AG10803 (cell line): ENCODE results near the gene TSPEAR.
"Not testable (repeated sequence)": the region's sequence is repeated elsewhere in the genome, so short reads cannot be mapped to it uniquely, and the experiment has no call there.

Experiments used
- DNase-seq: peaks from one replicate; pipeline ENCODE4 v3.0.0; 2010; ENCODE audit warnings: low read depth
- H3K4me3 ChIP-seq: 2 replicates; pipeline ENCODE4 v1.5.1; 2011; ENCODE audit warnings: mild to moderate bottlenecking, low read length, control low read depth
- TF ChIP-seq, protein P1 (sequence below): conservative IDR thresholded peaks from 2 replicates; pipeline ENCODE4 v1.5.1; 2011; ENCODE audit warnings: mild to moderate bottlenecking, low read length, control low read depth, inconsistent platforms

Gene TSPEAR

DNA sequence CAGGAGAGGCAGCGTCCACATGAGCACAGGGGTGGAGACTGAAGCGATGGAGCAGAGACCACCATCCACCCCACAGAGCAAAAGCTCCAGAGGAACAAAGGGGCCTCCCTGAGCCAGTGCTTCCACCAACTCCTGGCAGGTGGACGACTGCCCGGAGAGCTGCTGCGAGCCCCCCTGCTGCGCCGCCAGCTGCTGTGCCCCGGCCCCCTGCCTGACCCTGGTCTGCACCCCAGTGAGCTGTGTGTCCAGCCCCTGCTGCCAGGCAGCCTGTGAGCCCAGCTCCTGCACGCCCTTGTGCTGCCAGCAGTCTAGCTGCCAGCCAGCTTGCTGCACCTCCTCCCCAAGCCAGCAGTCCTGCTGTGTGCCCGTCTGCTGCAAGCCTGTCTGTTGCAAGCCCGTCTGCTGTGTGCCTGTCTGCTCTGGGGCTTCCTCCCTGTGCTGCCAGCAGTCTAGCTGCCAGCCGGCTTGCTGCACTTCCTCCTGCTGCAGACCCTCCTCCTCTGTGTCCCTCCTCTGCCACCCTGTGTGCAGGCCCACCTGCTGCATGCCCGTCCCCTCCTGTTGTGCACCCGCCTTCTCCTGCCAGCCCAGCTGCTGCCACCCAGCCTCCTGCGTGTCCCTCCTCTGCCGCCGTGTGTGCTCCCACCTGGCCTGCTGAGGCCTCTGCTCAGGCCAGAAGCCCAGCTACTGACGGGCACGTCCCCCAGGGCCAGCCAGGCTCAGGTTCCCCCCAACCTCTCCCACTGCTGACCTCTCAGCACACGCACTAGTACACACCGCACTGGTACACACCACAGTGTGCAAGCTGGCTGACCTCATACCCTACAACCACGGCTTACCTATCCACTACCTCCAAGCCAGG, 9.0 kb downstream of the TSPEAR start:
- TF ChIP-seq, protein P1, sequence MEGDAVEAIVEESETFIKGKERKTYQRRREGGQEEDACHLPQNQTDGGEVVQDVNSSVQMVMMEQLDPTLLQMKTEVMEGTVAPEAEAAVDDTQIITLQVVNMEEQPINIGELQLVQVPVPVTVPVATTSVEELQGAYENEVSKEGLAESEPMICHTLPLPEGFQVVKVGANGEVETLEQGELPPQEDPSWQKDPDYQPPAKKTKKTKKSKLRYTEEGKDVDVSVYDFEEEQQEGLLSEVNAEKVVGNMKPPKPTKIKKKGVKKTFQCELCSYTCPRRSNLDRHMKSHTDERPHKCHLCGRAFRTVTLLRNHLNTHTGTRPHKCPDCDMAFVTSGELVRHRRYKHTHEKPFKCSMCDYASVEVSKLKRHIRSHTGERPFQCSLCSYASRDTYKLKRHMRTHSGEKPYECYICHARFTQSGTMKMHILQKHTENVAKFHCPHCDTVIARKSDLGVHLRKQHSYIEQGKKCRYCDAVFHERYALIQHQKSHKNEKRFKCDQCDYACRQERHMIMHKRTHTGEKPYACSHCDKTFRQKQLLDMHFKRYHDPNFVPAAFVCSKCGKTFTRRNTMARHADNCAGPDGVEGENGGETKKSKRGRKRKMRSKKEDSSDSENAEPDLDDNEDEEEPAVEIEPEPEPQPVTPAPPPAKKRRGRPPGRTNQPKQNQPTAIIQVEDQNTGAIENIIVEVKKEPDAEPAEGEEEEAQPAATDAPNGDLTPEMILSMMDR: no peak
- H3K4me3 ChIP-seq: no peak overlapping the region
- DNase-seq: no peak

DNA sequence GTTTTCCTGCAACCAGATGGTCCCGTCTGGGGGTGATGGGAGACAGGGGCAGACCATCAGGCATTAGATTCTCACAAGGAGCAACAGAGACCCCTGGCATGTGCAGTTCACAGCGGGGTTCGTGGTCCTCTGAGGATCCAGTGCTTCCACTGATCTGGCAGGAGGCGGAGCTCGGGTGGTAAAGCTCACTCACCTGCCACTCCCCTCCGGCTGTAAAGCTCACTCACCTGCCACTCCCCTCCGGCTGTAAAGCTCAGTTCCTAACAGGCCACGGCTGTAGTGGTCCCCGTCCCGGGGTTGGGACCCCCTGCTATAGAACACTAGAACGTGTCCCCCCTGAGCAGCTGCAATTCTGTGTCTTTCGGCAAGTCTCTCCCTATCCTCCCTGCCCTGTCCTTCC, 9.8 kb downstream of the TSPEAR start:
- TF ChIP-seq, protein P1: no peak
- no peak for DNase-seq
- H3K4me3 ChIP-seq: no peak overlapping the region

DNA sequence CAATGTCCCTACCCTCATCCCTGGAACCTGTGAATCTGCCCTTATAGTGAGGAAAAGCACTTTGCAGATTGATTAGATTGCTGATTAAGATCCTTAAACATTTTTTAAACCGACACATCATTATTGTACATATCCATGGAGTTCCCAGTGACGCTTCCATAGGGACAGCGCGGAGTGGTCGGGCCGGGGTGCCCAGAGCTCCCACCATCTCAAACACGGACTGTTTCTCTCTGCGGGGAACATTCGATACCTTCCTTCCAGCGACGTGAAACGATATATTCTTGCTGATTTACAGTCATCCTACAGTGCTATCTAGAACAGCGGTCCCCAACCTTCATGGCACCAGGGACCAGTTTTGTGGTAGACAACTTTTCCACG, 10.4 kb downstream of the TSPEAR start:
- H3K4me3 ChIP-seq: no peak overlapping the region
- no peak for DNase-seq
- TF ChIP-seq, protein P1: no peak

DNA sequence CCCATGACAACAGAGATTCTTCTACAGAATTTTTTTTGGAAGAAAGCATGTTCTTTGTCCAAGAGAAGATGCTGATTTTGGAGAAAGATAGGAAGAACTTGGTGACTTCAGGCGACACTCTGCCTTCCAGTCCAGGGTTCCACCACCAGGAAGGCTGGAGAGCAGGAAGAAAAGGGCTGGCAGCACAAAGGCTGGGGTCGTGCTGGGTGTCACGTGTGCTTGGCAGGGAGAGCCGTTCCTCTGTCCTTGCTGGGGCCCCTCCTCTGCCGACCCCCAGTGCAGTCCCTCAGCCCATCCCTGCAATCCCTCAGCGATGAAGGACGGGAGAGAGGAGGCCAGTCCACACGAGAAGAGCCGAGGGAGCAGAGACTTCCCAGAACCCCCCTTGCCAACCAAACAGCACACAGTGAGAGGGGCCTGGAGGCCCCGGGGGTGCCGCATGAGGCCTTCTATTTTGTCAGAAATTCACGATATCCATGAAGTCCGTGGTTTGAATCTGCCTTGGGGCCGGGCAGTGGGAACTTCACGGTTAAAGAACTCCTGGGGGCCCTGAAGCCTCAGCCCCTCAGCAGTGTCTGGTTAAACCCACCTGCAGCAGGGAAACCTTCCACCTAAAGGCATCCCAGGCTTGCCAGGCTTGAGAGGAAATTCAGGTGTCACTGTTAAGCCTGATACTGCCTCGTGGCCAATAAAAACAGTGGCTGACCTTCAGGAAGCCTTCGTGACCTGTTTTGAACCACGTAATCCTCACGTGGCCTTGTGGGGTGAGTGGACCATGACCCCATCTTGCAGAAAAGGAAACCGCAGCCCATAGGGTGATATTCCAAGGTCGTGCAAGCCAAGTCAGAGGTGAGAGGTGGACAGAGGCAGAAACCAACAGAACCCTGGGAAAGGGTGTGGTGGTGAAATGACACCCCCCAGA, 11.0 kb downstream of the TSPEAR start:
- DNase-seq: no peak
- H3K4me3 ChIP-seq: no peak overlapping the region
- TF ChIP-seq, protein P1: no peak

DNA sequence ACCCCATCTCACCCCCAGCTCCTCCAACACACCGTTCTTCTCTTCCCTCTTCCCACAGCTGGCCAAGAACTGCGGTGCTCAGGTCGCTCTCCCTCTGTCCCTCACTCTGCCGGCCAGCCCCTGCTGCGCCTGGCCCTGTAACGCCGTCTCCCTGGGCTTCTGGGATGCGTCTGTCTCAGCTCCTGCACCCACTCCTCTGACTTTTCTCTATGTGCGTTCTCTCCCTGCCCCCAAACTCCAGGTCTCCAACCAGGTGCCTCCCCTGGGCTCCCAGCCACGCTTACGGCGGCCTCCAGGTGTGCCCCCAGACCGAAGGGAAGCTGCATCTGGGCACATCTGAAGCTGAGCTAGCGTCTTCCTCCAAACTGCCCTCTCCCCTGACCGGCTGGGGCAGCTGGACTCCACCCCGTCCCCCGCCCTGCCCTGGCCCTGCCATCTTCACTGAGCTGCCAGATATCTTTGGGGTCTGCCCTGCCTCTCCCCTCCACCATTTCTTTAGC, 11.8 kb downstream of the TSPEAR start:
- no peak for DNase-seq
- H3K4me3 ChIP-seq: no peak overlapping the region
- TF ChIP-seq, protein P1: no peak

DNA sequence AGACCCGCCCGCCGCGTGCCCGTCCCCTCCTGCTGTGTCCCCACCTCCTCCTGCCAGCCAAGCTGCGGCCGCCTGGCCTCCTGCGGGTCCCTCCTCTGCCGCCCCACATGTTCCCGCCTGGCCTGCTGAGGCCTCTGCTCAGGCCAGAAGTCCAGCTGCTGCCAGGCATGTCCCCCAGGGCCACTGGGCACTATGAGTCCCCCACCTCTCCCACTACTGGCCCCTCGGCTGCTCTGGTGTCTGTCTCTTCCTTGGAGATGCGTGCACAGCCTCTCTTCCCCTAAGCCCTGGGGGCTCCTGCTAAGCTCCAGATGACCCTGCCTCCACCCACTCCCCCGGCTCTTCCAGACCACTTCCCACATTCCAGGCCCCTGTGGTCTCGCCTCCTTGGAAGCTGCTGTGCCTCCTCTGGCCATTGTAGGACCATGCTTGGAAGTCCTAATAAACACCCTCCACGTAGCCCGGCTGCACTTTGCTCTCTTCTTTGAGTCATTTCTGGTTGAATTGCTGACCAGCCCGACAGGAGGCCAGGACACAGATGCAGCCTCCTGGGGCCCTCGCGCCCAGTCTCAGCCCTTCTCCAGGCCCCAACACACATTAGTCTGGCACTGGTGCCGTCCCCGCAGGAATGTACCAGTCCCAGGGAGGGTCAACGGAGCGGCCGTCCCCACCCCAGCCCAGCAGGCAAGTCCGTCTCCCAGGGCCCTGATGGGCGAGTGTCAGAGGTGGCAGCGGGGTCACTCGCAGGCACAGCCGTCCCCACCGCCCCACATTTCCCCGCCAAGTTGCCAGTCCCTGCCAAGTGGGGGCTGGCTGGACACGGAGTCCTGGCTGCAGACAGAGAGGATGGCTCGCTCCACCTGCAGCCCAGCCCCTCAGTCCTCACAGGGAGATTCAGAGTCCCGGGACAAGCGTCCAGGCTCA, 13.3 kb downstream of the TSPEAR start:
- TF ChIP-seq, protein P1: no peak
- H3K4me3 ChIP-seq: no peak overlapping the region
- DNase-seq: no peak

DNA sequence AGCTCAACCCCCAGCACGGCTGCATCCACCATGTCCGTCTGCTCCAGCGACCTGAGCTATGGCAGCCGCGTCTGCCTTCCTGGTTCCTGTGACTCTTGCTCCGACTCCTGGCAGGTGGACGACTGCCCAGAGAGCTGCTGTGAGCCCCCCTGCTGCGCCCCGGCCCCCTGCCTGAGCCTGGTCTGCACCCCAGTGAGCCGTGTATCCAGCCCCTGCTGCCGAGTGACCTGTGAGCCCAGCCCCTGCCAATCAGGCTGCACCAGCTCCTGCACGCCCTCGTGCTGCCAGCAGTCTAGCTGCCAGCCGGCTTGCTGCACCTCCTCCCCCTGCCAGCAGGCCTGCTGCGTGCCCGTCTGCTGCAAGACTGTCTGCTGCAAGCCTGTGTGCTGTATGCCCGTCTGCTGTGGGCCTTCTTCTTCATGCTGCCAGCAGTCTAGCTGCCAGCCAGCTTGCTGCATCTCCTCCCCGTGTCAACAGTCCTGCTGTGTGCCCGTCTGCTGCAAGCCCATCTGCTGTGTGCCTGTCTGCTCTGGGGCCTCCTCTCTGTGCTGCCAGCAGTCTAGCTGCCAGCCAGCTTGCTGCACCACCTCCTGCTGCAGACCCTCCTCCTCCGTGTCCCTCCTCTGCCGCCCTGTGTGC, 14.1 kb downstream of the TSPEAR start, which contains the start of gene KRTAP10-12:
Gene KRTAP10-12 (plus strand): TSS at position 1 of the 639 bp plus-strand sequence. CDS start 30 bp downstream, at position 31.
- not testable (repeated sequence) for H3K4me3 ChIP-seq, DNase-seq
